Upper lobe of right lung (tissue), 1 donor: Measurements from ENCODE around the gene FERMT3. TPM values are rescaled to one million over a fixed set of nuclear protein-coding genes. Genes with fewer than 3 reads are reported as not detected.

ENCODE experiments used
- ATAC-seq: fragments of 200-7000 bp; cut with Tn5 transposase; one replicate; pipeline ENCODE4 v1.9.1; 2020; ENCODE audit warnings: mild to moderate bottlenecking, moderate library complexity
- DNase-seq: peaks from one replicate; pipeline ENCODE4 v3.0.0-alpha.2; 2020
- H3K27ac ChIP-seq: fragments of 200-600 bp; one replicate; pipeline ENCODE4 v1.8.0; 2022
- H3K27me3 ChIP-seq: fragments of 200-600 bp; one replicate; pipeline ENCODE4 v1.8.0; 2022; ENCODE audit warnings: mild to moderate bottlenecking
- H3K36me3 ChIP-seq: fragments of 200-600 bp; one replicate; pipeline ENCODE4 v1.8.0; 2022
- H3K4me1 ChIP-seq: fragments of 200-600 bp; one replicate; pipeline ENCODE4 v1.8.0; 2022
- H3K4me3 ChIP-seq: fragments of 200-600 bp; one replicate; pipeline ENCODE4 v1.8.0; 2022; ENCODE audit warnings: mild to moderate bottlenecking
- H3K9me3 ChIP-seq: fragments of 200-600 bp; one replicate; pipeline ENCODE4 v1.8.0; 2022
- intact Hi-C: fragments of 100-400 bp; cut with DNase I; formaldehyde crosslinking; loops from one replicate; pipeline ENCODE4 v1.11.0; 2022
- total RNA-seq: library from RNA; stranded (reverse); fragmentation: NEBNext Ultra II Directional; extraction: Animal tissue kit (Norgen Biotek cat#: 25700); gene quantifications from one replicate; pipeline ENCODE4 v1.2.1, GENCODE V29; 2021
- TF ChIP-seq, protein P1 (sequence below): fragments of 200-600 bp; IDR thresholded peaks from one replicate; pipeline ENCODE4 v1.8.0; 2022; ENCODE audit warnings: antibody characterized with exemption
- donor health status: DM: no; HTN: yes; CAD: no; lungs with severe emphysema.

Gene FERMT3
- total RNA-seq, 1 donor from 2014 or later, result 73.1 TPM

DNA sequence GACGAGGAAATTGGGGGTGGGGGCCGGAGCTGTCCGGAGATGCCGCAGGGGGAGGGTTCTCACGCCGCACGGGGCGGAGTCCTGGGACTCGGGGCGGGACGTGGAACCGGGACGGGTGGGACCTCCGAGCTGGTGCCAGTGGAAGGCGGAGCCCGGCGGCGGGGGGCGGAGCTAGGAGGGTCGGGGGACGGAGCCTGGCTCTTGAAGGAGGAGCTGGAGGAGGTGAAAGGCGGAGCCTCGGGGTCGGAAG lies 34.6 kb downstream of the FERMT3 start:
- peak; percentile 100 for DNase-seq
- TF ChIP-seq, protein P1, sequence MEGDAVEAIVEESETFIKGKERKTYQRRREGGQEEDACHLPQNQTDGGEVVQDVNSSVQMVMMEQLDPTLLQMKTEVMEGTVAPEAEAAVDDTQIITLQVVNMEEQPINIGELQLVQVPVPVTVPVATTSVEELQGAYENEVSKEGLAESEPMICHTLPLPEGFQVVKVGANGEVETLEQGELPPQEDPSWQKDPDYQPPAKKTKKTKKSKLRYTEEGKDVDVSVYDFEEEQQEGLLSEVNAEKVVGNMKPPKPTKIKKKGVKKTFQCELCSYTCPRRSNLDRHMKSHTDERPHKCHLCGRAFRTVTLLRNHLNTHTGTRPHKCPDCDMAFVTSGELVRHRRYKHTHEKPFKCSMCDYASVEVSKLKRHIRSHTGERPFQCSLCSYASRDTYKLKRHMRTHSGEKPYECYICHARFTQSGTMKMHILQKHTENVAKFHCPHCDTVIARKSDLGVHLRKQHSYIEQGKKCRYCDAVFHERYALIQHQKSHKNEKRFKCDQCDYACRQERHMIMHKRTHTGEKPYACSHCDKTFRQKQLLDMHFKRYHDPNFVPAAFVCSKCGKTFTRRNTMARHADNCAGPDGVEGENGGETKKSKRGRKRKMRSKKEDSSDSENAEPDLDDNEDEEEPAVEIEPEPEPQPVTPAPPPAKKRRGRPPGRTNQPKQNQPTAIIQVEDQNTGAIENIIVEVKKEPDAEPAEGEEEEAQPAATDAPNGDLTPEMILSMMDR, result no peak
- intact Hi-C loops, result no loop called here
- Histone ChIP-seq H3K9me3 (no peaks in the 10 kb centered on the region), H3K27ac (peak overlapping the region; percentile 98), H3K4me3 (peak overlapping the region; percentile 94), H3K4me1 (peaks cover 41% of the 10 kb centered on the region), H3K27me3 (no peaks in the 10 kb centered on the region), H3K36me3 (peaks cover 28% of the 10 kb centered on the region)
- ATAC-seq, result peak; percentile 91

DNA sequence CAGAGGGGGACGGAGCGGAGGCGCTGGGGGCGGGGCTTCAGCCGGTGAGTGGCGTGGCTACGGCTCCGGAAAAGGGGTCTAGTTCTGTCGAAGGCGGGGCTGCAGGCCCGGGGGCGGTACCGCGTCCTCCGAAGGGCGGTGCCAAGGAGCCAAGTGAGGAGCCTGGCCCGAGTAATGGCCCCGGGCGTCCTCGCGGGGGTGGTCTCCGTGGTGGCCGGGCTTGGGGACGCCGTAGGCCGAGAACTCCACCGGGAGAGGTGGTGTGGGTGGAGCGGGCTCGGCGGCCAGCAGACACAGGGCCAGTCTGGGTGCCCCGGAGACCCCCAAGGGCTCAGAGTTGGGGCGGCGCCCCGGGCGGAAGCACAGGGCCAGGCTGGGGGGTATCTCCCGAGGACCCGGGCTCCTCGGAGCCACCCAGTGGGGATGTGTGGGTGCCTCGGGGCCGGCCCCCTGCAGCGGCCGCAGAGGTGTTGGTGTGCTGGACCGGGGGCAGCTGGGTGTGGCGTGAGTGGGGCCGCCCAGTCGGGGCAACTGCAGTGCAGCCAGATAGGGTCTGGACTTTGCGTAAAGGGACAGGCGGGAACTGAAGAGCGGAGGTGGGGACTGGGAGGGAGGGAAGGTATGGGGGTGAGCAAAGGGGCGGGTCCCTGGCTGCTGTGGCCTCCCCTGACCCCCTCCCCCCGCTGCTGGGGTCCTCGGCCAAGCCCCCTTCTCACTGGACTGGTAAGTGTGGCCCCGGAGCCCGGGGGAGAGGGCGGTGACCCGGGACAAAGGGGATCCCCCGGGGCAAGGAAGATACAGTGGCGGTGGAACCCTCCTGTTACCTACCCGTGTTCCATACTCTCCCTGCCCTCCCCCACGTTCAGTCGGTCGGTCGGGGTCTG lies 35.2 kb downstream of the FERMT3 start:
- peaks cover 41% of the 10 kb centered on the region for H3K4me1 ChIP-seq
- DNase-seq, result no peak
- H3K36me3 ChIP-seq, result peaks cover 28% of the 10 kb centered on the region
- H3K27me3 ChIP-seq, result no peaks in the 10 kb centered on the region
- ATAC-seq, result peak; percentile 0
- TF ChIP-seq, protein P1, result peak; percentile 18
- H3K9me3 ChIP-seq, result no peaks in the 10 kb centered on the region
- intact Hi-C loops, result no loop called here
- H3K27ac ChIP-seq, result peak overlapping the region; percentile 98
- H3K4me3 ChIP-seq, result peak overlapping the region; percentile 94

DNA sequence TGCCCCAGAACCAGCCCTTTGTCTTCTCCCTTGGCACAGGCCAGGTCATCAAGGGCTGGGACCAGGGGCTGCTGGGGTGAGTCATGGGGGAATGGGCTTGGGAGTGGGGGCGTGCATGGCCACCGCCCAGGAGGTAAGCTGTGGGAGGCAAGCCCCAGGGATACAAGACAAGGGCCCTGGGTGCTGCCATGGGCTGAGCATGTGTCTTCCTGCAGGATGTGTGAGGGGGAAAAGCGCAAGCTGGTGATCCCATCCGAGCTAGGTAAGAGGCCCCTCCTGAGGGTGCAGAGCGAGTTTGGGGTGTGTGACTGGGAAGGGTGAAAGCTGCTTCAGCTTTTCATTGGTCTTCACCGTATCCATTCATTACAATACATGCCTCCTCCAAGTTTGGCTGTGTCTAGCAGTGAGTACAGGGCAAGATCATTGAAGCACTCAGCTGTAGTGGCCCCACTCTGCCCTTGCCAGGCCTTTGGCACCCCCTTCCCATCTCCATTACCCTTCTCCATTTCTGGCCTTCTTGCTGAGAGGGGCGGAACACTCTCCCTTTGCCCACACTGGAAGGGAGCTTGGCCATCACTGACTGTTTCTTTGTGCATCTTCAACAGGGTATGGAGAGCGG lies 36.8 kb downstream of the FERMT3 start:
- Histone ChIP-seq H3K9me3 (no peaks in the 10 kb centered on the region), H3K4me1 (peaks cover 38% of the 10 kb centered on the region), H3K4me3 (no peak overlapping the region), H3K27ac (no peak overlapping the region), H3K36me3 (peaks cover 22% of the 10 kb centered on the region), H3K27me3 (no peaks in the 10 kb centered on the region)
- ATAC-seq (no peak), DNase-seq (no peak)
- intact Hi-C loops, result no loop called here
- TF ChIP-seq, protein P1, result no peak

DNA sequence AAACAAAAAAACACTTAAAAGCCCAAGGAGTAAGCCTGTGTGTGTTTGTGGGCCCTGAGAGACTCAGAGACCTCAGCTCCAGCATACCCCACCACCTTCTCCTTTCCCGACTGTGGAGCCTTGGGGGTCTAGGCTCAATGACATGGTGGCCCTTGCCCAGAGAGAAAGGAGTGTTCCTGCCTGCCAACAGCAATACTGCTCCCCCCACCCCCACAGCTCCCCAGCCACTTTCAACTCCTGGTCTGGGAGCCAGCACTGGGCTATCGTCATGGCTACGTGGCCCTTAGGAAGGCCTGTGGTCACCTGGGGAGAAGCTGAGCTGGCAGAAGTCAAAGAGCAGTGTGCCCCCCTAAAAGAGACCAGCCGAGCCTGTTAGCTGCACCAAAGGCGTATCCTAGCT lies 37.6 kb downstream of the FERMT3 start:
- ATAC-seq, result no peak
- TF ChIP-seq, protein P1, result no peak
- no peak overlapping the region for H3K27ac ChIP-seq
- intact Hi-C loops, result no loop called here
- H3K4me1 ChIP-seq, result peaks cover 31% of the 10 kb centered on the region
- H3K4me3 ChIP-seq, result no peak overlapping the region
- no peak for DNase-seq
- no peaks in the 10 kb centered on the region for H3K27me3 ChIP-seq
- H3K36me3 ChIP-seq, result peaks cover 14% of the 10 kb centered on the region
- no peaks in the 10 kb centered on the region for H3K9me3 ChIP-seq

DNA sequence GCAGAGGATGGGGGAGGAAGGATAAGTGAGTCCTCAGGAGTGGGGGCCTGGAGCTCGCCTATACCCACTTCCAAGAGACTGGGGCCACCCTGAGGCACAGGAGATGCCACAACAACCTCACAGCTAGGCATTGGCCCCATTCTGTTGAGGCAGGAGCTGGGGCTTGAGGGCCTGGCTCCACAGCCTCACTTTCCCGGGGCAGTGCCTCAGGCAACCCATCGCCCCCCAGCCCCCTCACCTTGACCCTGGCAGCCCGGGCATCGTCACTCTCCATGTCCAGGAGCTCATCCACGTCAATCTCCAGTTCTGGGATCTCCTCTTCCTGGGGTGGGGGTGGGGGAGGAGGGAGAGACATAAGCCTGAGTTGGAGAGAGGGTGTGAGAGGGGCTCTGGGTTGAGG lies 38.4 kb downstream of the FERMT3 start:
- peaks cover 13% of the 10 kb centered on the region for H3K36me3 ChIP-seq
- H3K9me3 ChIP-seq, result no peaks in the 10 kb centered on the region
- H3K27ac ChIP-seq, result peak overlapping the region; percentile 66
- H3K27me3 ChIP-seq, result no peaks in the 10 kb centered on the region
- intact Hi-C loops, result no loop called here
- peaks cover 27% of the 10 kb centered on the region for H3K4me1 ChIP-seq
- no peak for DNase-seq
- H3K4me3 ChIP-seq, result peak overlapping the region; percentile 73
- TF ChIP-seq, protein P1, result no peak
- no peak for ATAC-seq
